SK-N-SH treated with all-trans-retinoic acid at 6 μM for 48 hours (cell line): ENCODE measurements around the gene RANBP1.

ENCODE experiments used
- ATAC-seq: fragments of 200-7000 bp; cut with Tn5 transposase; 3 replicates; pipeline ENCODE4 v1.9.1; 2020; ENCODE audit warnings: mild to moderate bottlenecking, moderate library complexity
- BACH2 ChIP-seq: fragments of 250-450 bp; sonication (Bioruptor Pico); IDR thresholded peaks from 2 replicates; pipeline ENCODE4 v1.9.0; 2021; ENCODE audit warnings: mild to moderate bottlenecking, borderline replicate concordance
- CSDC2 ChIP-seq: fragments of 250-450 bp; sonication (Bioruptor Pico); IDR thresholded peaks from 2 replicates; pipeline ENCODE4 v1.5.0; 2020; ENCODE audit warnings: mild to moderate bottlenecking, moderate library complexity
- GLIS3 ChIP-seq: fragments of 250-450 bp; sonication (Bioruptor Pico); IDR thresholded peaks from 2 replicates; pipeline ENCODE4 v1.5.0; 2020; ENCODE audit warnings: mild to moderate bottlenecking, moderate library complexity
- ISL1 ChIP-seq: fragments of 250-450 bp; sonication (Bioruptor Pico); IDR thresholded peaks from 2 replicates; pipeline ENCODE4 v2.1.2; 2022; ENCODE audit warnings: mild to moderate bottlenecking, moderate library complexity
- OSR1 ChIP-seq: fragments of 250-450 bp; sonication (Bioruptor Pico); IDR thresholded peaks from 2 replicates; pipeline ENCODE4 v1.8.0; 2022; ENCODE audit warnings: moderate library complexity, mild to moderate bottlenecking, inconsistent platforms
- RARB ChIP-seq: fragments of 250-450 bp; sonication (Bioruptor Pico); IDR thresholded peaks from 2 replicates; pipeline ENCODE4 v1.8.0; 2021; ENCODE audit warnings: mild to moderate bottlenecking, moderate library complexity
- TOX ChIP-seq: fragments of 250-450 bp; sonication (Bioruptor Pico); IDR thresholded peaks from 2 replicates; pipeline ENCODE4 v1.8.0; 2021; ENCODE audit warnings: mild to moderate bottlenecking, moderate library complexity, borderline replicate concordance
- ZC3H10 ChIP-seq: fragments of 250-450 bp; sonication (Bioruptor Pico); IDR thresholded peaks from 2 replicates; pipeline ENCODE4 v1.5.1; 2021; ENCODE audit warnings: mild to moderate bottlenecking, moderate library complexity
- ZFP3 ChIP-seq: fragments of 250-450 bp; sonication (Bioruptor Pico); IDR thresholded peaks from 2 replicates; pipeline ENCODE4 v1.5.0; 2020; ENCODE audit warnings: mild to moderate bottlenecking, moderate library complexity
- ZFP30 ChIP-seq: fragments of 450-650 bp; formaldehyde crosslinking; IDR thresholded peaks from 2 replicates; pipeline ENCODE4 v1.5.0; 2022; ENCODE audit warnings: mild to moderate bottlenecking, moderate library complexity
- ZNF565 ChIP-seq: fragments of 450-650 bp; formaldehyde crosslinking; conservative IDR thresholded peaks from 2 replicates; pipeline ENCODE4 v1.5.0; 2020; ENCODE audit warnings: low read depth, mild to moderate bottlenecking, moderate library complexity
- ZNF70 ChIP-seq: fragments of 450-650 bp; formaldehyde crosslinking; IDR thresholded peaks from 2 replicates; pipeline ENCODE4 v1.5.0; 2020; ENCODE audit warnings: mild to moderate bottlenecking, moderate library complexity
- TF ChIP-seq, protein P1 (sequence below): fragments of 250-450 bp; sonication (Bioruptor Pico); IDR thresholded peaks from 2 replicates; pipeline ENCODE4 v1.8.0; 2021; ENCODE audit warnings: low read depth, mild to moderate bottlenecking, moderate library complexity, borderline replicate concordance
- TF ChIP-seq, protein P2 (sequence below): fragments of 250-450 bp; sonication (Bioruptor Pico); IDR thresholded peaks from 2 replicates; pipeline ENCODE4 v1.5.1; 2021; ENCODE audit warnings: mild to moderate bottlenecking, moderate library complexity
- TF ChIP-seq, protein P3 (sequence below): fragments of 250-450 bp; sonication (Bioruptor Pico); IDR thresholded peaks from 2 replicates; pipeline ENCODE4 v1.5.0; 2020; ENCODE audit warnings: mild to moderate bottlenecking, moderate library complexity

RANBP1 gene

DNA sequence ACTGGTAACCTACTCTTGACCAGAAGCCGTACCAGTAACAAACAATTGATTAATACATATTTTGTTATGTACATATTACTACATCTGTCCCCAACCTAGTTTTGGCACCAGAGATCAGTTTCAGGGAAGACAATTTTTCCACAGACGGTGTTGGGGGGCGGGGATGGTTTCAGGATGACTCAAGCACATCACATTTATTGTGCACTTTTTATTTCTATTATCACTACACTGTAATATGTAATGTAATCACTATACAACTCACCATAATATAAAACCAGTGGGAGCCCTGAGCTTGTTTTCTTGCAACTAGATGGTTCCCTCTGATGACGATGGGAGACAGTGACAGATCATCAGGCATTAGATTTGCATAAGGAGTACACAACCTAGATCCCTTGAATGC, 20.4 kb upstream of the RANBP1 start:
- TF ChIP-seq OSR1 (CRISPR knock-in tag) (no peak), GLIS3 (CRISPR knock-in tag) (no peak), ZFP3 (CRISPR knock-in tag) (no peak), ZNF565 (no peak)
- TF ChIP-seq, protein P1, sequence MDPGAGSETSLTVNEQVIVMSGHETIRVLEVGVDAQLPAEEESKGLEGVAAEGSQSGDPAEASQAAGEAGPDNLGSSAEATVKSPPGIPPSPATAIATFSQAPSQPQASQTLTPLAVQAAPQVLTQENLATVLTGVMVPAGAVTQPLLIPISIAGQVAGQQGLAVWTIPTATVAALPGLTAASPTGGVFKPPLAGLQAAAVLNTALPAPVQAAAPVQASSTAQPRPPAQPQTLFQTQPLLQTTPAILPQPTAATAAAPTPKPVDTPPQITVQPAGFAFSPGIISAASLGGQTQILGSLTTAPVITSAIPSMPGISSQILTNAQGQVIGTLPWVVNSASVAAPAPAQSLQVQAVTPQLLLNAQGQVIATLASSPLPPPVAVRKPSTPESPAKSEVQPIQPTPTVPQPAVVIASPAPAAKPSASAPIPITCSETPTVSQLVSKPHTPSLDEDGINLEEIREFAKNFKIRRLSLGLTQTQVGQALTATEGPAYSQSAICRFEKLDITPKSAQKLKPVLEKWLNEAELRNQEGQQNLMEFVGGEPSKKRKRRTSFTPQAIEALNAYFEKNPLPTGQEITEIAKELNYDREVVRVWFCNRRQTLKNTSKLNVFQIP (CRISPR knock-in tag) = no peak
- TF ChIP-seq, protein P2, sequence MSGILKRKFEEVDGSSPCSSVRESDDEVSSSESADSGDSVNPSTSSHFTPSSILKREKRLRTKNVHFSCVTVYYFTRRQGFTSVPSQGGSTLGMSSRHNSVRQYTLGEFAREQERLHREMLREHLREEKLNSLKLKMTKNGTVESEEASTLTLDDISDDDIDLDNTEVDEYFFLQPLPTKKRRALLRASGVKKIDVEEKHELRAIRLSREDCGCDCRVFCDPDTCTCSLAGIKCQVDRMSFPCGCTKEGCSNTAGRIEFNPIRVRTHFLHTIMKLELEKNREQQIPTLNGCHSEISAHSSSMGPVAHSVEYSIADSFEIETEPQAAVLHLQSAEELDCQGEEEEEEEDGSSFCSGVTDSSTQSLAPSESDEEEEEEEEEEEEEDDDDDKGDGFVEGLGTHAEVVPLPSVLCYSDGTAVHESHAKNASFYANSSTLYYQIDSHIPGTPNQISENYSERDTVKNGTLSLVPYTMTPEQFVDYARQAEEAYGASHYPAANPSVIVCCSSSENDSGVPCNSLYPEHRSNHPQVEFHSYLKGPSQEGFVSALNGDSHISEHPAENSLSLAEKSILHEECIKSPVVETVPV (CRISPR knock-in tag) = no peak
- TF ChIP-seq, all 23 proteins: peak for 0
- no peak for ATAC-seq

DNA sequence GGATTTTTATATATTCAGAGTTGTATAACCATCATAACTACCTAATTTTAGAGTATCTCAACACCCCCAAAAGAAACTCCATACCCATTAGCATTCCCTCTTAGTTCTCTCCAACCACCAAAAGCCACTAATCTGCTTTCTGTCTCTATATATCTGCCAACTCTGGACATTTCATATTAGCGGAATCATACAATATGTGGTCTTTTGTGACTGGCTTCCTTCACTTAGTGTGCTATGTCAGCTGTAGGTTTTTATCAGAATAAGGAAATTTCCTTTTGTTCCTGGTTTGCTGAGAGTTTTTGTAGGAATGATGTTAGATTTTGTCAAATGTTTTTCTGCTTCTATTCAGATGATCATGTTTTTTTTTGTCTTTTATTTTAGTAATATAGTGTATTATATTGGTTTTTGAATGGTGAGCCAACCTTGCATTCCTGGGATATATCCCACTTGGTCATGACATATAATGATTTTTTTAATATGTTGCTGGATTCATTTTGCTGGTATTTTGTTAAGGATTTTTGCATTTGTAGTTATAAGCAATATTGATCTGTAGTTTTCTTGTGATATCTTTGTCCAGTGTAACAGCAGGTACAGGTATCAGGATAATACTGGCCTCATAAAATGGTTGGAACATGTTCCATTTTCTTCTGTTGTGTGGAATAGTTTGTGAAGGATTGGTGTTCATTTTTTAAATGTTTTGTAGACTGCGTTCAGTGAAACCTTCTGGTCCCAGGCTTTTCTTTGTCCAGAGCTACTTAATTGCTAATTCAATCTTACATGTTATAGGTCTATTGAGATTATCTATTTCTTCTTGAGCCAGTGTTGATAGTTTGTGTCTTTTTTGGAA, 19.1 kb upstream of the RANBP1 start:
- ATAC-seq = no peak
- TF ChIP-seq, protein P3, sequence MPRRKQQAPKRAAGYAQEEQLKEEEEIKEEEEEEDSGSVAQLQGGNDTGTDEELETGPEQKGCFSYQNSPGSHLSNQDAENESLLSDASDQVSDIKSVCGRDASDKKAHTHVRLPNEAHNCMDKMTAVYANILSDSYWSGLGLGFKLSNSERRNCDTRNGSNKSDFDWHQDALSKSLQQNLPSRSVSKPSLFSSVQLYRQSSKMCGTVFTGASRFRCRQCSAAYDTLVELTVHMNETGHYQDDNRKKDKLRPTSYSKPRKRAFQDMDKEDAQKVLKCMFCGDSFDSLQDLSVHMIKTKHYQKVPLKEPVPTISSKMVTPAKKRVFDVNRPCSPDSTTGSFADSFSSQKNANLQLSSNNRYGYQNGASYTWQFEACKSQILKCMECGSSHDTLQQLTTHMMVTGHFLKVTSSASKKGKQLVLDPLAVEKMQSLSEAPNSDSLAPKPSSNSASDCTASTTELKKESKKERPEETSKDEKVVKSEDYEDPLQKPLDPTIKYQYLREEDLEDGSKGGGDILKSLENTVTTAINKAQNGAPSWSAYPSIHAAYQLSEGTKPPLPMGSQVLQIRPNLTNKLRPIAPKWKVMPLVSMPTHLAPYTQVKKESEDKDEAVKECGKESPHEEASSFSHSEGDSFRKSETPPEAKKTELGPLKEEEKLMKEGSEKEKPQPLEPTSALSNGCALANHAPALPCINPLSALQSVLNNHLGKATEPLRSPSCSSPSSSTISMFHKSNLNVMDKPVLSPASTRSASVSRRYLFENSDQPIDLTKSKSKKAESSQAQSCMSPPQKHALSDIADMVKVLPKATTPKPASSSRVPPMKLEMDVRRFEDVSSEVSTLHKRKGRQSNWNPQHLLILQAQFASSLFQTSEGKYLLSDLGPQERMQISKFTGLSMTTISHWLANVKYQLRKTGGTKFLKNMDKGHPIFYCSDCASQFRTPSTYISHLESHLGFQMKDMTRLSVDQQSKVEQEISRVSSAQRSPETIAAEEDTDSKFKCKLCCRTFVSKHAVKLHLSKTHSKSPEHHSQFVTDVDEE = no peak
- TF ChIP-seq ZFP3 (CRISPR knock-in tag) (no peak), ZNF70 (CRISPR knock-in tag) (no peak)

DNA sequence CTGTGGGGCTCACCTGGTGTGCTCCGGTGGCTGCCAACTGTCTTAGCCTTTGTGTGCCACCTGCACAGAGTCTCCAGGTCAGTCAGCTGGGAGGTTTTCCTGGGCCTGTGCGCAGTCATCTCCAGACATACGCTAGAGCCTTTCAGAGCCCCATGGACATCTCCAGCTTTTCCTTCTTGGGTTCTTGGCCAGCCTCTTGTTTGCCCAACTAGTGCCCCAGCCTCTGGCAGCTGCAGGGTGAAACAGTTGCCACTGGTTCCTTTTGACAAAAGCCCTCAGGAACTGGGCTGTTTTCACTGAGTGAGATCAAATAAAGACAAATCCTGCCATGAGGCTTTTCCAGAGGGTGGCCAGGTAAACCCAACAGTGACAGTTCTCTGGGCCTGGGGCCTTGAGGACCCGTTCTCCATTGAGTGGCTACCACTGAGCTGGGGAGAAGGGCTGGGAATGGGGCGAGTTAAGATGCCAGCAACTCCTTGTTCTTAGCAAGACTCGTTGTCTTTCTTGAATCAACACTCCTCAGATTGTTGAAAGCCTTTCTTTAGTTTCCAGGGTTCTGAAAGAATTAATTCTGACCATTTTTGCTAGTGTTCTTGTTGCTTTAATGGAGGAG, 16.7 kb upstream of the RANBP1 start:
- no peak for ATAC-seq
- TF ChIP-seq OSR1 (CRISPR knock-in tag) = no peak
- TF ChIP-seq, protein P3 = no peak

DNA sequence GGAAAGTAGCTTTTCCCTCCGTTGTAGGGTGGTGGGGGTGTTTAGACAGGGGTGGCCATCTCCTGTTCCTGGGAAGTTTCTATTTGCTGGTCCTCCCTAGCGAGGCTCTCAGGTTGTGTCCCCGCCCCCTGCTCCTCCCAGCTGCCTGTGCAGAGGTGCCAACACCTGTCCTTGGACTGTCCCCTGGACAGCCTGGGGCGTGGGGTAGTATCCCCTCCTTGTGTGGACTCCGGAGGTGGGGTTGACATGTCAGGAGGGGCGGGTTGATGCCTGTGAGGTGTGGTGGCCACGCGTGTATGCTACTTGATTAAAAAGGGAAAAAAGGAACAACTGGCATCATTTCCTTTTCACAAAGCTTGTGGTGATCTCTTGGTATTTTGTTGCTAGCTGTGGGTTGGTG, 14.3 kb upstream of the RANBP1 start:
- ATAC-seq = no peak
- TF ChIP-seq ZC3H10 (CRISPR knock-in tag) = no peak
- no peak for TF ChIP-seq ZFP30 (CRISPR knock-in tag)
- TF ChIP-seq TOX (CRISPR knock-in tag) = no peak

DNA sequence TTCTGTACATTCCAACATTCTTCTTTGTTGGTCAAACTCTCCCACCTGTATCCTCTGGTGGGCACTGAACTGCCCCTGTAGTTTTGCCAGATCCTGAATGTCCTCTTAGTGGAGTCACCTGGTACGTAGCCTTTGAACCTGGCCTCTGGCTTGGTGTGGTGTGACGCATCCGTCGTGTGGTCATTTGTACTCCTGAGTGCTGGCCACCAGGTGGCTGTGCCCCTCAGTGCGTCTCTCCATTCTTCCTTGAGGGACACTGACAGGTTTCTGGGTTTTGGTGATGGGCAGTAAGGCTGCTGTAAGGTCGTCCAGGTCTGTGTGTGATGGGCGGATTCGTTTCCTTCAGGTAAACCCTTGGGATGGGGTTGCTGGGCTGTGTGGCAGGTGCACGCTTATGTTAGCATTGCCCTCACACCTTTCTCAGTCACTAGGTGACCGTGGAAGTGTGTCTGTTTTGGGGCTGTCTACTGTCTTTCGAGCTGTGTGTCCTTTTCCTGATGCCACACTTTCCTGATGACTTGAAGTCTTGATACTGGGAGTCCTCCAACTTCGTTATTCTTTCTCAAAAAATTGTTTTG, 13.6 kb upstream of the RANBP1 start:
- no peak for ATAC-seq
- TF ChIP-seq, protein P2 (CRISPR knock-in tag) = no peak
- TF ChIP-seq, protein P1 (CRISPR knock-in tag) = no peak
- TF ChIP-seq CSDC2 (CRISPR knock-in tag) (no peak), RARB (CRISPR knock-in tag) (no peak), ISL1 (CRISPR knock-in tag) (no peak), BACH2 (CRISPR knock-in tag) (no peak), ZNF565 (no peak), ZNF70 (CRISPR knock-in tag) (no peak)
- TF ChIP-seq, protein P3 = no peak
